SK-N-MC (cell line): ENCODE results near the gene CDK6.

Experiments used
- DNase-seq: peaks from one replicate; pipeline ENCODE4 v3.0.0-alpha.2; 2011; ENCODE audit warnings: low read depth, low spot score
- H3K27ac ChIP-seq: fragments of 200-600 bp; sonication (generic); 2 replicates; pipeline ENCODE4 v1.5.1; 2016; ENCODE audit warnings: mixed run types
- H3K36me3 ChIP-seq: fragments of 200-600 bp; sonication (generic); 2 replicates; pipeline ENCODE4 v1.6.1; 2017; ENCODE audit warnings: antibody characterized with exemption, low read length, mixed read lengths; ENCODE audit not compliant: insufficient read depth
- H3K4me3 ChIP-seq: fragments of 200-600 bp; sonication (generic); 2 replicates; pipeline ENCODE4 v1.5.1; 2016
- H3K9ac ChIP-seq: fragments of 200-600 bp; sonication (generic); 2 replicates; pipeline ENCODE4 v1.8.0; 2017; ENCODE audit warnings: mixed run types, mixed read lengths; ENCODE audit not compliant: insufficient read length
- H3K9me3 ChIP-seq: fragments of 200-600 bp; sonication (generic); 2 replicates; pipeline ENCODE4 v1.6.1; 2017; ENCODE audit warnings: low read depth, mild to moderate bottlenecking, antibody characterized with exemption, low read length, moderate library complexity, mixed read lengths
- EZH2 ChIP-seq: fragments of 200-600 bp; sonication (generic); IDR thresholded peaks from one replicate; pipeline ENCODE4 v1.6.1; 2017; ENCODE audit warnings: antibody characterized with exemption
- FOXP2 ChIP-seq: optimal IDR thresholded peaks from 2 replicates; pipeline ENCODE3; 2011; ENCODE audit warnings: mild to moderate bottlenecking, moderate library complexity; ENCODE audit not compliant: insufficient read depth; ENCODE audit errors: extremely low read length, control extremely low read depth
- POLR2AphosphoS5 ChIP-seq: IDR thresholded peaks from 2 replicates; pipeline ENCODE4 v1.6.1; 2012; ENCODE audit warnings: mild to moderate bottlenecking, low read depth, low read length, borderline replicate concordance

The CDK6 gene

GRCh38 chr7:92667816-92668535 lies 168.4 kb downstream of the CDK6 start:
- Histone ChIP-seq H3K4me3 (no peak overlapping the region), H3K9ac (no peak overlapping the region), H3K36me3 (no peaks in the 10 kb centered on the region), H3K9me3 (no peaks in the 10 kb centered on the region), H3K27ac (no peak overlapping the region)
- DNase-seq, result no peak
- no peak for TF ChIP-seq EZH2
- no peak for TF ChIP-seq POLR2AphosphoS5
- TF ChIP-seq FOXP2, result no peak

- H3K9me3 ChIP-seq, result no peaks in the 10 kb centered on the region
- H3K4me3 ChIP-seq, result no peak overlapping the region
- H3K27ac ChIP-seq, result no peak overlapping the region
- DNase-seq, result no peak
- H3K36me3 ChIP-seq, result no peaks in the 10 kb centered on the region
- no peak overlapping the region for H3K9ac ChIP-seq
- no peak for TF ChIP-seq FOXP2
These were observed 170.4 kb downstream of the CDK6 start for GRCh38 chr7:92665926-92666325.

- Histone ChIP-seq H3K36me3 (no peaks in the 10 kb centered on the region), H3K9me3 (no peaks in the 10 kb centered on the region), H3K4me3 (no peak overlapping the region)
These were observed 174.7 kb downstream of the CDK6 start for GRCh38 chr7:92661651-92662050.

GRCh38 chr7:92658671-92659070 lies 177.7 kb downstream of the CDK6 start:
- Histone ChIP-seq H3K9me3 (no peaks in the 10 kb centered on the region), H3K9ac (no peak overlapping the region), H3K27ac (no peak overlapping the region), H3K36me3 (no peaks in the 10 kb centered on the region), H3K4me3 (no peak overlapping the region)
- DNase-seq, result no peak
- TF ChIP-seq POLR2AphosphoS5 (no peak), FOXP2 (no peak), EZH2 (no peak)

More at GRCh38 chr7:92661651-92662050, 174.7 kb downstream of the CDK6 start:
- TF ChIP-seq POLR2AphosphoS5 (no peak), FOXP2 (no peak), EZH2 (no peak)
- H3K27ac ChIP-seq, result no peak overlapping the region
- DNase-seq, result no peak
- no peak overlapping the region for H3K9ac ChIP-seq

- Histone ChIP-seq H3K9me3 (no peaks in the 10 kb centered on the region), H3K27ac (no peak overlapping the region), H3K4me3 (no peak overlapping the region), H3K9ac (no peak overlapping the region), H3K36me3 (no peaks in the 10 kb centered on the region)
- no peak for DNase-seq
- TF ChIP-seq FOXP2 (no peak), EZH2 (no peak), POLR2AphosphoS5 (no peak)
These were observed 179.0 kb downstream of the CDK6 start for GRCh38 chr7:92657391-92657790.

GRCh38 chr7:92656121-92656520 lies 180.3 kb downstream of the CDK6 start:
- no peak overlapping the region for H3K27ac ChIP-seq
- H3K9me3 ChIP-seq, result no peaks in the 10 kb centered on the region
- DNase-seq, result no peak
- TF ChIP-seq EZH2 (no peak), POLR2AphosphoS5 (no peak), FOXP2 (no peak)
- no peaks in the 10 kb centered on the region for H3K36me3 ChIP-seq
- no peak overlapping the region for H3K9ac ChIP-seq
- H3K4me3 ChIP-seq, result no peak overlapping the region

- H3K4me3 ChIP-seq, result no peak overlapping the region
- no peaks in the 10 kb centered on the region for H3K36me3 ChIP-seq
- no peak overlapping the region for H3K27ac ChIP-seq
- no peak for TF ChIP-seq POLR2AphosphoS5
- no peak for TF ChIP-seq EZH2
- TF ChIP-seq FOXP2, result no peak
- H3K9ac ChIP-seq, result no peak overlapping the region
- DNase-seq, result no peak
- no peaks in the 10 kb centered on the region for H3K9me3 ChIP-seq
These were observed 181.0 kb downstream of the CDK6 start for GRCh38 chr7:92655346-92655884.

- H3K9ac ChIP-seq, result no peak overlapping the region
- no peaks in the 10 kb centered on the region for H3K9me3 ChIP-seq
- no peaks in the 10 kb centered on the region for H3K36me3 ChIP-seq
- no peak overlapping the region for H3K27ac ChIP-seq
- DNase-seq, result no peak
- H3K4me3 ChIP-seq, result no peak overlapping the region
- TF ChIP-seq FOXP2, result no peak
- no peak for TF ChIP-seq POLR2AphosphoS5
- no peak for TF ChIP-seq EZH2
These were observed 183.2 kb downstream of the CDK6 start for GRCh38 chr7:92653136-92653535.

GRCh38 chr7:92652536-92652935 lies 183.8 kb downstream of the CDK6 start:
- Histone ChIP-seq H3K9ac (no peak overlapping the region), H3K9me3 (no peaks in the 10 kb centered on the region), H3K4me3 (no peak overlapping the region), H3K27ac (no peak overlapping the region), H3K36me3 (no peaks in the 10 kb centered on the region)
- TF ChIP-seq POLR2AphosphoS5 (no peak), FOXP2 (no peak), EZH2 (no peak)
- no peak for DNase-seq
